GM12878 (cell line): ENCODE data around the gene MCC. TPM values are rescaled to one million over a fixed set of nuclear protein-coding genes. Genes with fewer than 3 reads are reported as not detected.
A peak's percentile ranks its signal among the peaks of the same experiment; 100 is the strongest.

Source experiments
- ATAC-seq: fragments of 200-7000 bp; cut with Tn5 transposase; 3 replicates; pipeline ENCODE4 v1.9.1; 2020; ENCODE audit warnings: mild to moderate bottlenecking, moderate library complexity
- BruUV-seq: library from RNA; stranded (reverse); fragments of 400-500 nt; replicated peaks from 2 replicates; lab custom pipeline; 2021; lab: Mats Ljungman, UMichigan
- CTCF ChIA-PET: fragments of 300-600 bp; sonication (Branson Sonifier 250); formaldehyde crosslinking; extraction: SDS; loops from one replicate; lab custom pipeline; 2021; ENCODE audit warnings: inconsistent platforms; lab: Yijun Ruan, JAX
- POLR2A ChIA-PET: fragments of 350-600 bp; formaldehyde crosslinking; extraction: SDS; loops from one replicate; lab custom pipeline; 2021; ENCODE audit warnings: inconsistent platforms; lab: Charles Lee
- RAD21 ChIA-PET: fragments of 300-600 bp; sonication (Branson Sonifier 250); formaldehyde crosslinking; loops from one replicate; lab custom pipeline; 2023; ENCODE audit warnings: antibody characterized with exemption; ENCODE audit not compliant: unreplicated experiment; lab: Charles Lee
- SMC1A ChIA-PET: fragments of 300-600 bp; sonication (Branson Sonifier 250); formaldehyde crosslinking; loops from one replicate; lab custom pipeline; 2023; ENCODE audit not compliant: unreplicated experiment, uncharacterized antibody; lab: Charles Lee
- DNase-seq: peaks from one replicate; pipeline ENCODE4 v3.0.0-alpha.2; 2011; ENCODE audit warnings: low read depth, low spot score
- FAIRE-seq: peaks from 3 replicates; lab custom pipeline; 2011; peaks lifted over from hg19 to GRCh38; lab: Jason Lieb, UNC
- H2AFZ ChIP-seq: 2 replicates; pipeline ENCODE4 v1.6.0; 2011; ENCODE audit warnings: low read depth, low read length, control low read depth; ENCODE audit not compliant: control insufficient read depth
- H3K27ac ChIP-seq: 2 replicates; pipeline ENCODE4 v1.5.1; 2011; ENCODE audit warnings: control low read depth; ENCODE audit not compliant: control insufficient read depth, insufficient read depth
- H3K27me3 ChIP-seq, 2 experiments: replicated peaks in 1 of 2; 2 replicates each; pipeline versions ENCODE4 v1.6.0 to v1.6.1; 2011; ENCODE audit warnings: low read length in 1 of 2; ENCODE audit not compliant: control insufficient read depth in 2 of 2, insufficient read depth in 2 of 2
- H3K36me3 ChIP-seq, 2 experiments: 2 replicates each; pipeline ENCODE4 v1.5.1; 2011; ENCODE audit warnings: low read length in 1 of 2; ENCODE audit not compliant: control insufficient read depth in 2 of 2, insufficient read depth in 2 of 2
- H3K4me1 ChIP-seq: 2 replicates; pipeline ENCODE4 v1.6.1; 2011; ENCODE audit warnings: mild to moderate bottlenecking, low read length, moderate library complexity, mixed read lengths; ENCODE audit not compliant: control insufficient read depth, insufficient read depth
- H3K4me2 ChIP-seq: 2 replicates; pipeline ENCODE4 v1.6.0; 2011; ENCODE audit warnings: control low read depth; ENCODE audit not compliant: control insufficient read depth, insufficient read depth
- H3K4me3 ChIP-seq: fragments of 200-600 bp; sonication (generic); 2 replicates; pipeline ENCODE4 v1.5.1; 2016
- H3K79me2 ChIP-seq: 2 replicates; pipeline ENCODE4 v1.6.0; 2011; ENCODE audit warnings: low read length; ENCODE audit not compliant: control insufficient read depth, insufficient read depth
- H3K9ac ChIP-seq: 2 replicates; pipeline ENCODE4 v1.8.0; 2011; ENCODE audit warnings: low read length, control low read depth, mixed read lengths; ENCODE audit not compliant: control insufficient read depth, insufficient read depth
- H3K9me3 ChIP-seq: replicated peaks from 3 replicates; pipeline ENCODE4 v1.5.1; 2011; ENCODE audit warnings: mild to moderate bottlenecking, low read length; ENCODE audit not compliant: control insufficient read depth, insufficient read depth
- H4K20me1 ChIP-seq: 2 replicates; pipeline ENCODE4 v1.6.0; 2011; ENCODE audit not compliant: control insufficient read depth, insufficient read depth
- RAD21 ChIP-seq: IDR thresholded peaks from 2 replicates; pipeline ENCODE4 v1.6.1; 2011; ENCODE audit warnings: mild to moderate bottlenecking, low read depth, low read length, moderate library complexity; ENCODE audit not compliant: insufficient read depth
- SIN3A ChIP-seq: IDR thresholded peaks from 2 replicates; pipeline ENCODE4 v1.6.1; 2012; ENCODE audit warnings: low read depth, low read length, improper control_type of control experiment
- WGBS: methylation state at CpG from one replicate; pipeline ENCODE4 v1.1.6; 2016; ENCODE audit warnings: low lambda C conversion rate; ENCODE audit not compliant: insufficient replicate concordance, insufficient coverage; ENCODE audit errors: missing lambda C conversion rate; 5-methylcytosine and 5-hydroxymethylcytosine counted together
- in situ Hi-C: fragments of 300-500 bp; cut with MboI; formaldehyde crosslinking; loops from 9 replicates; pipeline ENCODE4 v1.14.3; 2018; ENCODE audit warnings: mixed read lengths
- intact Hi-C: fragments of 100-400 bp; cut with micrococcal nuclease; formaldehyde crosslinking; loops from one replicate; pipeline ENCODE4 v1.14.2; 2022; ENCODE audit not compliant: unreplicated experiment
- polyA plus RNA-seq, 11 experiments: library from polyadenylated mRNA; depleted of rRNA in 4 of 11; unstranded in 6 of 11; stranded (reverse) in 5 of 11; fragments of >200 nt; fragmentation: Nextera tagmentation in 4 of 11; fragmentation: Illumina TruSeq in 1 of 11; extraction: Ambion mirVana in 4 of 11; extraction: Trizol in 1 of 11; gene quantifications; 1 replicate in 1 of 11; 2 replicates in 10 of 11; pipeline versions ENCODE4 v1.2.1 to v1.2.3, GENCODE V29; 2011 to 2016; ENCODE audit warnings: inconsistent platforms in 2 of 11, missing spikeins in 2 of 11, low read depth in 1 of 11
- total RNA-seq, 4 experiments: library from RNA; depleted of rRNA in 3 of 4; stranded (reverse); fragments of >200 nt in 3 of 4; fragmentation: Illumina TruSeq in 1 of 4; extraction: Trizol in 1 of 4; gene quantifications; 2 replicates each; pipeline versions ENCODE4 v1.2.1 to v1.2.3, GENCODE V29; 2013 to 2021
- TF ChIP-seq, protein P1 (sequence below), 3 experiments: IDR thresholded peaks in 2 of 3; conservative IDR thresholded peaks in 1 of 3; 2 replicates each; pipeline ENCODE4 v1.5.1; 2011; ENCODE audit warnings: low read depth in 3 of 3, low read length in 3 of 3, mild to moderate bottlenecking in 3 of 3, control low read depth in 2 of 3, moderate library complexity in 2 of 3, inconsistent platforms in 1 of 3, mixed read lengths in 1 of 3; ENCODE audit not compliant: control insufficient read depth in 2 of 3, insufficient read depth in 1 of 3; ENCODE audit errors: extremely low read depth in 1 of 3

MCC gene
- total and polyA plus RNA-seq, 10 of the 15 experiments (the other 5 are each of a cell fraction or from before 2014, with no cell fraction given) = 0.03 to 0.86 (median 0.16) TPM

DNA sequence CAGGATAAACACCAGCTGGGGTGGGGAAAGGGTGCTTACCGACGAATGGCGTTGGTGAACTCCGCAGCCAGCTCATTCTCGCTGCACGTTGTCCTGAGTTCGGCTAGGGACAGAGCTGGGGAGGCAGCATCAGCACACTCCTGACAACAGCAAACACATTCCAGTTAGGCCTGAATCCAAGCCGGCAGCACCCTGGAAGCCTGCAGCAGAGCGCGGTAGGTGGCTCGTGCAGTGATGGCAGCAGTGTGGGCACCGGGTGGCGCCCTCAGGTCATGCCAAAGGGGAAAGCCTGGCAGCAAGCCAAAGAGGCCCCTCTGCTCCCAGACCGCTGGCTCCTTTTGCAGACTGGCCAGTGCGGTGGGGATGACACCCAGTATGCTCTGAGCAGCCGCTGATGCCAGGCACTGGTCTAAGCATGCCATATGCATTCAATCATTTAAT, 444.7 kb downstream of the MCC start:
- FAIRE-seq (no peak), DNase-seq (no peak)
- intact Hi-C loops = loop anchor here (10.0 kb wide), 1 partner anchor 461 kb away; no protein-coding TSS in a partner anchor
- no peak overlapping the region for H3K27ac ChIP-seq
- WGBS = 76% methylated on average over 16 of the region's 16 CpGs
- RAD21 ChIA-PET = interaction anchor here (0.7 to 1.9 kb wide), 2 partner anchors 47 to 563 kb away, joined by 3 to 5 read pairs; no protein-coding TSS in a partner anchor
- POLR2A ChIA-PET = no interaction called here
- H3K36me3 ChIP-seq = no peaks in the 10 kb centered on the region
- H3K9ac ChIP-seq = no peak overlapping the region
- H3K4me2 ChIP-seq = no peak overlapping the region
- peaks cover 9% of the 10 kb centered on the region for H3K4me1 ChIP-seq
- TF ChIP-seq RAD21 (0 out of 2 replicates have a peak, but pooled peaks have one; percentile 19), SIN3A (no peak)
- TF ChIP-seq, protein P1, sequence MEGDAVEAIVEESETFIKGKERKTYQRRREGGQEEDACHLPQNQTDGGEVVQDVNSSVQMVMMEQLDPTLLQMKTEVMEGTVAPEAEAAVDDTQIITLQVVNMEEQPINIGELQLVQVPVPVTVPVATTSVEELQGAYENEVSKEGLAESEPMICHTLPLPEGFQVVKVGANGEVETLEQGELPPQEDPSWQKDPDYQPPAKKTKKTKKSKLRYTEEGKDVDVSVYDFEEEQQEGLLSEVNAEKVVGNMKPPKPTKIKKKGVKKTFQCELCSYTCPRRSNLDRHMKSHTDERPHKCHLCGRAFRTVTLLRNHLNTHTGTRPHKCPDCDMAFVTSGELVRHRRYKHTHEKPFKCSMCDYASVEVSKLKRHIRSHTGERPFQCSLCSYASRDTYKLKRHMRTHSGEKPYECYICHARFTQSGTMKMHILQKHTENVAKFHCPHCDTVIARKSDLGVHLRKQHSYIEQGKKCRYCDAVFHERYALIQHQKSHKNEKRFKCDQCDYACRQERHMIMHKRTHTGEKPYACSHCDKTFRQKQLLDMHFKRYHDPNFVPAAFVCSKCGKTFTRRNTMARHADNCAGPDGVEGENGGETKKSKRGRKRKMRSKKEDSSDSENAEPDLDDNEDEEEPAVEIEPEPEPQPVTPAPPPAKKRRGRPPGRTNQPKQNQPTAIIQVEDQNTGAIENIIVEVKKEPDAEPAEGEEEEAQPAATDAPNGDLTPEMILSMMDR (IDR thresholded peaks at IDR 0.05 in 2 of 3, conservative IDR thresholded peaks at IDR 0.05 in 1 of 3; ENCODE audit: control insufficient read depth in 2 of 3, extremely low read depth in 1 of 3, insufficient read depth in 1 of 3, low read depth in 3 of 3, low read length in 3 of 3) = peak in 2 of 3 experiments; percentile 17 to 39; a peak in 3 of 6 replicates
- TF ChIP-seq, all 136 proteins: peak for 2
- H4K20me1 ChIP-seq = no peaks in the 10 kb centered on the region
- in situ Hi-C loops = no loop called here
- ChIA-PET CTCF (interaction anchor here (0.9 kb wide), 1 partner anchor 560 kb away, joined by 3 read pairs; no protein-coding TSS in a partner anchor), SMC1A (interaction anchor here (0.6 kb wide), 1 partner anchor 29 kb away, joined by 3 read pairs; no protein-coding TSS in a partner anchor)
- ATAC-seq = no peak
- no peak overlapping the region for H2AFZ ChIP-seq
- no peak overlapping the region for H3K4me3 ChIP-seq
- BruUV-seq = no TSS peak
- H3K79me2 ChIP-seq = no peaks in the 10 kb centered on the region
- 0 out of 4 replicates have a peak, but pooled peaks cover 0 to 2% of the 10 kb centered on the region in 2 experiments for H3K27me3 ChIP-seq
- no peaks in the 10 kb centered on the region for H3K9me3 ChIP-seq
